ENCODE data around the gene TFB1M.

DNA sequence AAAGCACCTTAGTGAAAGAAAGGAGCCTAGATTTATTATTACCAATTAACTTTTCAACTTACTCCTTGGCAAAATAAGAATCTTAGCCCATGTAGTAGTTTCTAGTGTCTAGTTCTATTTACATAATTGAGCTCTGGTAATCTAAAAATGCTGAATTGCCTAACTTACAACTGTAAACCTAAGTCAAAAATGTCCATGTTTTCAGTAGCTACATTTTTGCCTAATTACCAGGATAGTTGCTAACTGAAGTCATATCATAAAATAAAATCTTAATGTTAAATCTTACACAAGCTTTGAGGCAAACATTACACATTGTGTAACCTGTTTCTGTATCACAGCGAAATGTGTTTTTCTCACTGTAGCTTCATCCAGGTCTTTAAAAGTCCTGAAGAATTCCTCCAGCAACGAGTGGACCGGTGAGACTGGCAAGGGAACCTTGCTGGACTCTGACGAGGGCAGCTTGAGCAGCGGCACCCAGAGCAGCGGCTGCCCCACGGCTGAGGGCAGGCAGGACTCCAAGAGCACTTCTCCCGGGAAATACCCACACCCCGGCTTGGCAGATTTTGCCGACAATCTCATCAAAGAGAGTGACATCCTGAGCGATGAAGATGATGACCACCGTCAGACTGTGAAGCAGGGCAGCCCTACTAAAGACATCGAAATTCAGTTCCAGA lies 58.0 kb downstream of the TFB1M start:
- no peak for TF ChIP-seq ZNF121 (tag by site-specific recombination; IDR thresholded peaks at IDR 0.05)
- TF ChIP-seq, protein P1, sequence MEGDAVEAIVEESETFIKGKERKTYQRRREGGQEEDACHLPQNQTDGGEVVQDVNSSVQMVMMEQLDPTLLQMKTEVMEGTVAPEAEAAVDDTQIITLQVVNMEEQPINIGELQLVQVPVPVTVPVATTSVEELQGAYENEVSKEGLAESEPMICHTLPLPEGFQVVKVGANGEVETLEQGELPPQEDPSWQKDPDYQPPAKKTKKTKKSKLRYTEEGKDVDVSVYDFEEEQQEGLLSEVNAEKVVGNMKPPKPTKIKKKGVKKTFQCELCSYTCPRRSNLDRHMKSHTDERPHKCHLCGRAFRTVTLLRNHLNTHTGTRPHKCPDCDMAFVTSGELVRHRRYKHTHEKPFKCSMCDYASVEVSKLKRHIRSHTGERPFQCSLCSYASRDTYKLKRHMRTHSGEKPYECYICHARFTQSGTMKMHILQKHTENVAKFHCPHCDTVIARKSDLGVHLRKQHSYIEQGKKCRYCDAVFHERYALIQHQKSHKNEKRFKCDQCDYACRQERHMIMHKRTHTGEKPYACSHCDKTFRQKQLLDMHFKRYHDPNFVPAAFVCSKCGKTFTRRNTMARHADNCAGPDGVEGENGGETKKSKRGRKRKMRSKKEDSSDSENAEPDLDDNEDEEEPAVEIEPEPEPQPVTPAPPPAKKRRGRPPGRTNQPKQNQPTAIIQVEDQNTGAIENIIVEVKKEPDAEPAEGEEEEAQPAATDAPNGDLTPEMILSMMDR (tag by site-specific recombination; IDR thresholded peaks at IDR 0.05): no peak
- TF ChIP-seq ZBTB21 (tag by site-specific recombination; IDR thresholded peaks at IDR 0.05): no peak
- no peak for TF ChIP-seq ZNF138 (tag by site-specific recombination; IDR thresholded peaks at IDR 0.05; ENCODE audit: borderline replicate concordance)
- TF ChIP-seq, protein P2, sequence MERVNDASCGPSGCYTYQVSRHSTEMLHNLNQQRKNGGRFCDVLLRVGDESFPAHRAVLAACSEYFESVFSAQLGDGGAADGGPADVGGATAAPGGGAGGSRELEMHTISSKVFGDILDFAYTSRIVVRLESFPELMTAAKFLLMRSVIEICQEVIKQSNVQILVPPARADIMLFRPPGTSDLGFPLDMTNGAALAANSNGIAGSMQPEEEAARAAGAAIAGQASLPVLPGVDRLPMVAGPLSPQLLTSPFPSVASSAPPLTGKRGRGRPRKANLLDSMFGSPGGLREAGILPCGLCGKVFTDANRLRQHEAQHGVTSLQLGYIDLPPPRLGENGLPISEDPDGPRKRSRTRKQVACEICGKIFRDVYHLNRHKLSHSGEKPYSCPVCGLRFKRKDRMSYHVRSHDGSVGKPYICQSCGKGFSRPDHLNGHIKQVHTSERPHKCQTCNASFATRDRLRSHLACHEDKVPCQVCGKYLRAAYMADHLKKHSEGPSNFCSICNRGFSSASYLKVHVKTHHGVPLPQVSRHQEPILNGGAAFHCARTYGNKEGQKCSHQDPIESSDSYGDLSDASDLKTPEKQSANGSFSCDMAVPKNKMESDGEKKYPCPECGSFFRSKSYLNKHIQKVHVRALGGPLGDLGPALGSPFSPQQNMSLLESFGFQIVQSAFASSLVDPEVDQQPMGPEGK (tag by site-specific recombination; IDR thresholded peaks at IDR 0.05): no peak
- TF ChIP-seq, protein P3, sequence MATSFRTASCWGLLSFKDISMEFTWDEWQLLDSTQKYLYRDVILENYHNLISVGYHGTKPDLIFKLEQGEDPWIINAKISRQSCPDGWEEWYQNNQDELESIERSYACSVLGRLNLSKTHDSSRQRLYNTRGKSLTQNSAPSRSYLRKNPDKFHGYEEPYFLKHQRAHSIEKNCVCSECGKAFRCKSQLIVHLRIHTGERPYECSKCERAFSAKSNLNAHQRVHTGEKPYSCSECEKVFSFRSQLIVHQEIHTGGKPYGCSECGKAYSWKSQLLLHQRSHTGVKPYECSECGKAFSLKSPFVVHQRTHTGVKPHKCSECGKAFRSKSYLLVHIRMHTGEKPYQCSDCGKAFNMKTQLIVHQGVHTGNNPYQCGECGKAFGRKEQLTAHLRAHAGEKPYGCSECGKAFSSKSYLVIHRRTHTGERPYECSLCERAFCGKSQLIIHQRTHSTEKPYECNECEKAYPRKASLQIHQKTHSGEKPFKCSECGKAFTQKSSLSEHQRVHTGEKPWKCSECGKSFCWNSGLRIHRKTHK (tag by site-specific recombination; IDR thresholded peaks at IDR 0.05): no peak
- no peak for TF ChIP-seq ZFP41 (tag by site-specific recombination; IDR thresholded peaks at IDR 0.05; ENCODE audit: borderline replicate concordance)
- TF ChIP-seq ZNF211 (tag by site-specific recombination; IDR thresholded peaks at IDR 0.05; ENCODE audit: low read depth): no peak
- TF ChIP-seq ZNF24 (tag by site-specific recombination; IDR thresholded peaks at IDR 0.05): no peak
- no peak for TF ChIP-seq ZXDB (tag by site-specific recombination; IDR thresholded peaks at IDR 0.05)
